ENCODE measurements around the gene MEIKIN.
"Not testable (repeated sequence)": the region's sequence is repeated elsewhere in the genome, so short reads cannot be mapped to it uniquely, and the experiment has no call there.

Gene MEIKIN

GRCh38 chr5:131899686-131900085 lies 45.8 kb downstream of the MEIKIN start:
- DNase-seq, result no peak

- DNase-seq, result no peak
Measured at GRCh38 chr5:131883984-131884383, 61.5 kb downstream of the MEIKIN start.

GRCh38 chr5:131879705-131880104 lies 65.8 kb downstream of the MEIKIN start:
- DNase-seq, result no peak

GRCh38 chr5:131877873-131878272 lies 67.6 kb downstream of the MEIKIN start:
- DNase-seq, result no peak

- DNase-seq, result not testable (repeated sequence)
Measured at GRCh38 chr5:131871251-131871650, 74.2 kb downstream of the MEIKIN start.

GRCh38 chr5:131867524-131867923 lies 77.9 kb downstream of the MEIKIN start:
- DNase-seq, result no peak

- no peak for DNase-seq
Measured at GRCh38 chr5:131863700-131864099, 81.8 kb downstream of the MEIKIN start.

- no peak for DNase-seq
Measured at GRCh38 chr5:131857388-131857787, 88.1 kb downstream of the MEIKIN start.

GRCh38 chr5:131855452-131855851 lies 90.0 kb downstream of the MEIKIN start:
- no peak for DNase-seq

GRCh38 chr5:131854134-131854533 lies 91.3 kb downstream of the MEIKIN start:
- DNase-seq, result no peak

- no peak for DNase-seq
Measured at GRCh38 chr5:131848662-131849061, 96.8 kb downstream of the MEIKIN start.

- no peak for DNase-seq
Measured at GRCh38 chr5:131846536-131846935, 98.9 kb downstream of the MEIKIN start.

GRCh38 chr5:131845828-131846227 lies 99.6 kb downstream of the MEIKIN start:
- DNase-seq, result no peak

- not testable (repeated sequence) for DNase-seq
Measured at GRCh38 chr5:131842971-131843370, 102.5 kb downstream of the MEIKIN start.

GRCh38 chr5:131832702-131833101 lies 112.8 kb downstream of the MEIKIN start:
- not testable (repeated sequence) for DNase-seq

GRCh38 chr5:131825404-131826013 lies 120.0 kb downstream of the MEIKIN start:
- DNase-seq, result no peak

- no peak for DNase-seq
Measured at GRCh38 chr5:131824631-131825030, 120.8 kb downstream of the MEIKIN start.

GRCh38 chr5:131821221-131821620 lies 124.2 kb downstream of the MEIKIN start:
- no peak for DNase-seq

- no peak for DNase-seq
Measured at GRCh38 chr5:131818001-131818724, 127.3 kb downstream of the MEIKIN start.

- DNase-seq, result no peak
Measured at GRCh38 chr5:131814990-131815389, 130.5 kb downstream of the MEIKIN start.

- no peak for DNase-seq
Measured at GRCh38 chr5:131812371-131813160, 132.9 kb downstream of the MEIKIN start.

- no peak for DNase-seq
Measured at GRCh38 chr5:131810510-131811249, 134.8 kb downstream of the MEIKIN start.
